ENCODE data around the gene USP44.

The USP44 gene

GRCh38 chr12:95551305-95551704 is at the start of gene USP44:
Gene USP44 (minus strand): TSS chr12:95551476. CDS start chr12:95534256, 17,220 bp downstream.
- no peak for TF ChIP-seq CTCF (conservative IDR thresholded peaks at IDR 0.05; ENCODE audit: low read depth)
- CTCF ChIA-PET = no interaction called here
- no peak for DNase-seq (ENCODE audit: low spot score)
- POLR2A ChIA-PET (ENCODE audit: low non-redundant PET) = no interaction called here
- no peak within 1 kb of the TSS for H3K27ac ChIP-seq

- ChIA-PET CTCF (no interaction called here), POLR2A (ENCODE audit: low non-redundant PET) (no interaction called here)
- H3K27ac ChIP-seq = peak overlapping the region; percentile 57
- no peak for TF ChIP-seq CTCF (conservative IDR thresholded peaks at IDR 0.05; ENCODE audit: low read depth)
- no peak for DNase-seq (ENCODE audit: low spot score)
These were observed 49.3 kb upstream of the USP44 start for GRCh38 chr12:95600567-95600966.

GRCh38 chr12:95599880-95600279 is 48.6 kb upstream of the USP44 start:
- ChIA-PET CTCF (no interaction called here), POLR2A (ENCODE audit: low non-redundant PET) (no interaction called here)
- no peak for DNase-seq (ENCODE audit: low spot score)
- no peak for TF ChIP-seq CTCF (conservative IDR thresholded peaks at IDR 0.05; ENCODE audit: low read depth)
- H3K27ac ChIP-seq = no peak overlapping the region

GRCh38 chr12:95594136-95594535 is 42.9 kb upstream of the USP44 start:
- no peak for TF ChIP-seq CTCF (conservative IDR thresholded peaks at IDR 0.05; ENCODE audit: low read depth)
- ChIA-PET CTCF (interaction anchor here (0.6 kb wide), 1 partner anchor 28 kb away, joined by 4 read pairs; no protein-coding TSS in a partner anchor), POLR2A (ENCODE audit: low non-redundant PET) (no interaction called here)
- no peak overlapping the region for H3K27ac ChIP-seq
- DNase-seq (ENCODE audit: low spot score) = no peak

- ChIA-PET CTCF (no interaction called here), POLR2A (ENCODE audit: low non-redundant PET) (no interaction called here)
- no peak for DNase-seq (ENCODE audit: low spot score)
- H3K27ac ChIP-seq = no peak overlapping the region
- no peak for TF ChIP-seq CTCF (conservative IDR thresholded peaks at IDR 0.05; ENCODE audit: low read depth)
These were observed 42.1 kb upstream of the USP44 start for GRCh38 chr12:95593266-95593871.

GRCh38 chr12:95591731-95592130 is 40.5 kb upstream of the USP44 start:
- ChIA-PET POLR2A (ENCODE audit: low non-redundant PET) (no interaction called here), CTCF (no interaction called here)
- H3K27ac ChIP-seq = no peak overlapping the region
- DNase-seq (ENCODE audit: low spot score) = no peak
- no peak for TF ChIP-seq CTCF (conservative IDR thresholded peaks at IDR 0.05; ENCODE audit: low read depth)

All from RWPE1 (cell line).